ENCODE data around the gene TBC1D9. TPM values are rescaled to one million over a fixed set of nuclear protein-coding genes. Genes with fewer than 3 reads are reported as not detected.

TBC1D9 gene
- total RNA-seq, 2 donors from 2014 or later, result not detected

DNA sequence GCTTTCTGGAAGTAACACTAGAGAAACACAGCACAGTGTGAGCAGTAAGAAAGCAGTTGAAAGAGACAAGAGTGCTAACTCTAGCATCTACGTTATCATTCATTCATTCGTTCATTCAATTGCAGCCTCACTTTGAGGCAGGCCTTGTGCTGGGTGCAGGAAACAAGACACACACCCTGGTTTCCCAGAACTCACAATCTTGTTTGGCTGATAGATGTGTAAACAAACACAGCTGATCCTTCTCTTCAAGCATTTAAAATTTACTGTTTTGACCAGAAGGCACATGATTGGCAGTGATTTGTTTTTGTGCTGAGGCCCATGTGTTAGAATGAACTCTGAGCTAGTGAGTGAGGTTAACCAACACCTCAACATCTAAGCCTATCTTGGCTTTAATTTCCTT, 20.4 kb upstream of the TBC1D9 start:
- Mint-ChIP-seq H3K4me3 (no peak overlapping the region), H3K4me1 (ENCODE audit: low read depth) (no peaks in the 10 kb centered on the region), H3K36me3 (ENCODE audit: insufficient read depth in 2 of 2) (no peaks in the 10 kb centered on the region), H3K27me3 (ENCODE audit: low read depth) (no peaks in the 10 kb centered on the region), H3K27ac (no peak overlapping the region), H3K9me3 (no peaks in the 10 kb centered on the region)
- ATAC-seq (replicated peaks in 1 of 2) (no peak), DNase-seq (no peak)

DNA sequence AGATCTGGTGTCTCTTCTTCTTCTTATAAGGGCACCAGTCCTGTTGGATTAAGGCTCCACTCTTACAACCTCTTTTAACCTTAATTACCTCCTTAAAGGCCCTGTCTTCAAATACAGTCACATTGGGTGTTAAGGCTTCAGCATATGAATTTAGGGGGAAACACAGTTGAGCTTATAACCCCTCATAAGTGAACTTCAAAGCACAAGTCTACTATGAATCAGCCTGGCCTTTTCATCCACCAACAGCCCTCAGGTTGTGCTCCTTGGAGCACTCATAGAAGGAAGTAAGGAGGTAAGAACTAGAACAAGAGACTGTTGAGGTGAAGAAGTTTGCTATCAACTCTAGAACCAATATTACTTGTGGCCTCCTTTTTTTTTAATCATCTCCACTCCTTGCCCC, 18.8 kb upstream of the TBC1D9 start:
- Mint-ChIP-seq H3K9me3 (no peaks in the 10 kb centered on the region), H3K4me1 (ENCODE audit: low read depth) (no peaks in the 10 kb centered on the region), H3K27ac (no peak overlapping the region), H3K27me3 (ENCODE audit: low read depth) (no peaks in the 10 kb centered on the region), H3K4me3 (no peak overlapping the region), H3K36me3 (ENCODE audit: insufficient read depth in 2 of 2) (no peaks in the 10 kb centered on the region)
- ATAC-seq (replicated peaks in 1 of 2) (no peak), DNase-seq (no peak)

DNA sequence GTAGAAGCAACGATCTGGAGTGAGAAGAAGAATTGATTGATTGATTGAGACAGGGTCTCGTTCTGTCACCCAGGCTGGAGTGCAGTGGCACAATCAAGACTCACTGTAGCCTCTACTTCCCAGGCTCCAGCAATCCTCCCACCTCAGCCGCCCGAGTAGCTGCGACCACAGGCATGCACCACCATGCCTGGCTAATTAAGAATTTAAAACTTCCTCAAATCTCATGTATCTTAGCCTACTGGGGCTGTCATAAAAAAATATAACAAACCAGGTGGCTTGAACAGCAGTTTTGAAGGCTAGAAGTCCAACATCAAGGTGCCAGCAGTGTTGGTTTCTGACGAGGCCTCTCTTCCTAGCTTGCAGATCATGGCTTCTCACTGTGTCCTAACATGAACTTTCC, 18.3 kb upstream of the TBC1D9 start:
- ATAC-seq (replicated peaks in 1 of 2), result no peak
- no peak overlapping the region for H3K4me3 Mint-ChIP-seq
- H3K27ac Mint-ChIP-seq, result no peak overlapping the region
- H3K36me3 Mint-ChIP-seq (ENCODE audit: insufficient read depth in 2 of 2), result no peaks in the 10 kb centered on the region
- no peaks in the 10 kb centered on the region for H3K4me1 Mint-ChIP-seq (ENCODE audit: low read depth)
- H3K27me3 Mint-ChIP-seq (ENCODE audit: low read depth), result no peaks in the 10 kb centered on the region
- DNase-seq, result no peak
- H3K9me3 Mint-ChIP-seq, result no peaks in the 10 kb centered on the region

DNA sequence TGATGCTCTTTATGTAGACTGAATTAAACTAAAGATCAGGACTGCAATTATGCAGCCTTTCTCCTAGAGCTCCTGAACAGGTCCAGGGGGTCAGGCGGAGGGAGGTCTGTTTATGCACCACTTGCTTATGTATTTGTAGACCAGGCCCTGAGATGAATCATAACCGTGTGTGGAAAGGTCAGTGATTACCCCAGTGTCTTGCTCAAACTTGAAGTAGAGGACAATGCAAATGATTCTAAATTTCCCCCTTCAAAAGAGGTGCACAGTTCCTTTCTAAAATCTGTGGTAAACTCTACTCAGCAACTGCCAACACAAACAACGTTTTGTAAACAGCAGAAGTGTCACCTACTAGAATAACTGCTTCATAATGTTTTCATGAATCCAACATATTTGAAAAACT, 13.0 kb upstream of the TBC1D9 start:
- Mint-ChIP-seq H3K27ac (no peak overlapping the region), H3K9me3 (no peaks in the 10 kb centered on the region), H3K4me1 (ENCODE audit: low read depth) (no peaks in the 10 kb centered on the region), H3K27me3 (ENCODE audit: low read depth) (peaks cover 5% of the 10 kb centered on the region), H3K4me3 (no peak overlapping the region), H3K36me3 (ENCODE audit: insufficient read depth in 2 of 2) (no peaks in the 10 kb centered on the region)
- ATAC-seq (replicated peaks in 1 of 2) (no peak), DNase-seq (no peak)

DNA sequence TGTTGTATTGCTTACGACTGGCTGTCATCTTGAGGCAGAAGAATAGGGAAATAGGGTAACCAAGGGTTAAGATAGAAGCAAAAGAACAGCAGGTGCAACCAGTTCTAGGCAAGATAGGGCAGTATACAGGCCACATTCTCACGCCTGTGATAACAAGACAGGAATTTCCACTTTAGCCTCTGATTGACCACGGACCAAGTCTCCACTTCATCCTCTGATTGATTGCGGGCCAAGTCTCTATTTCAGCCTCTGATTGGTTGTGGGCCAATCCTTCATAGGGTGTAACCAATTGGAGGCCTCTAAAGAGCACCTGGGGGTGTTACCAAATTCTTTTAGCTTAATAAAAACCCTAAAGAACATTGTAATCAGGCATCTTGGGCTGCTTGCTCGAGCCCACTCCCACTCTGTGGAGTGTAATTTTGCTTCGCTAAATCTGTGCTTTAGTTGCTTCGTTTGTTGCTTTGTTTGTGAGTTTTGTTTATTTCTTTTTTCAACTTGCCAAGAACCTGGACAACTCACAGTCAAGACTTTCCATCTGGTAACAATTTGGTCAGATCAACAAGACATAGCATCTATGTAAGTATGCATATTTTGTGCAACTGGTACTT, 8.7 kb upstream of the TBC1D9 start:
- Mint-ChIP-seq H3K4me1 (ENCODE audit: low read depth) (no peaks in the 10 kb centered on the region), H3K4me3 (no peak overlapping the region), H3K27ac (no peak overlapping the region), H3K36me3 (ENCODE audit: insufficient read depth in 2 of 2) (no peaks in the 10 kb centered on the region), H3K9me3 (no peaks in the 10 kb centered on the region), H3K27me3 (ENCODE audit: low read depth) (peaks cover 5% of the 10 kb centered on the region)
- DNase-seq (no peak), ATAC-seq (replicated peaks in 1 of 2) (no peak)

DNA sequence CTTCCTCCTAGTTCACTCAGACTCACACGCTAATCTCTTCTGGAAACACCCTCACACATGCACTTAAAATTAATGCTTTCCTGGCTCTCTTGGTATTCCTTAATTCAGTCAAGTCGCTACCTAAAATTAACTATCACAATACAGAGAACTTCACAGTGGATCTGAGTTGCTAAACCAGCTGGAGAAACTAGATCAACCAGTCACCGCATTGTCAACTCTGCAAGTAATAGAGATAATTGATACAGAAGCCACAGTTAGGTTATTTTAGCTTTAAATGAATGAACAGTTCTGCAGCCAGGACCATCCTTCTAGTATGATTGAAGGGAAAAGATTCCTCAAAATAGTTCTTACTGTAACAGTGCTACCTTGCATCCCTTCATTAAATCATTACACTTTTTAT, 6.0 kb upstream of the TBC1D9 start:
- Mint-ChIP-seq H3K27me3 (ENCODE audit: low read depth) (peaks cover 28% of the 10 kb centered on the region), H3K27ac (no peak overlapping the region), H3K4me3 (no peak overlapping the region), H3K36me3 (ENCODE audit: insufficient read depth in 2 of 2) (no peaks in the 10 kb centered on the region), H3K4me1 (ENCODE audit: low read depth) (no peaks in the 10 kb centered on the region), H3K9me3 (no peaks in the 10 kb centered on the region)
- ATAC-seq (replicated peaks in 1 of 2) (no peak), DNase-seq (no peak)

- H3K27ac Mint-ChIP-seq, result no peak overlapping the region
- peaks cover 60% of the 10 kb centered on the region for H3K27me3 Mint-ChIP-seq (ENCODE audit: low read depth)
- no peak for DNase-seq
- no peaks in the 10 kb centered on the region for H3K9me3 Mint-ChIP-seq
- H3K4me3 Mint-ChIP-seq, result peak overlapping the region in 1 of 2 donors; percentile 73
- no peak for ATAC-seq (replicated peaks in 1 of 2)
- H3K4me1 Mint-ChIP-seq (ENCODE audit: low read depth), result no peaks in the 10 kb centered on the region
- no peaks in the 10 kb centered on the region for H3K36me3 Mint-ChIP-seq (ENCODE audit: insufficient read depth in 2 of 2)
Observed at GRCh38 chr4:140757232-140757630, 1.0 kb upstream of the TBC1D9 start.

DNA sequence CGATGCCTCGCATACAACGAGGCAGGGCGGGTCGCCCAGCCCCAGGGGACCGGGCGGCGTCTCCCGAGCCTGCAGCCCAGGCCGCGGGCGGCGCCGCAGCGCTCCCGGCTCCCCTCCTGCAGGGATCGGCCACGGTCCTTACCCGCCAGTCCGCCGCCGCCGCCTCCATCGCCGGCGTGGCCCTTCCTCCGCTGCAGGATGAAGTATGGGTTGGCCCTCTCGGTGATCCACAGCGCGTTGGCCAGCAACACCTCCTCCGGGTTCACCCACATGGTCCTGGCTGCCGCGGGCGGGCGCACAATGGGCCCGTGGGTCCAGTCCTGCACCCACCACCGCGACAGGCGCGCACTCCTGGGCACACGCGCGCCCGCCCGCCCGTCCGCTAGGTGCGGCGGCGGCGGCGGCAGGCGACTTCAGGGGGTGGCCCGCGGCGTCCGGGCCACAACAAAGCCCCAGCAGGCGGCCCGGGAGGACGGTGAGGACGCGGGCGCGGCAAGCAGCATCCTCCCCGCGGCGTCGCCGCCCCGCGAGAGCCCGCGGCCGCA, 339 bp downstream of the TBC1D9 start:
- Mint-ChIP-seq H3K36me3 (ENCODE audit: insufficient read depth in 2 of 2) (no peaks in the 10 kb centered on the region), H3K9me3 (no peaks in the 10 kb centered on the region), H3K27ac (no peak overlapping the region), H3K4me3 (peak overlapping the region; percentile 61 to 73), H3K4me1 (ENCODE audit: low read depth) (no peaks in the 10 kb centered on the region), H3K27me3 (ENCODE audit: low read depth) (peaks cover 73% of the 10 kb centered on the region)
- peak; percentile 72 to 80 for ATAC-seq (replicated peaks in 1 of 2)
- peak; percentile 23 to 26 for DNase-seq

- no peaks in the 10 kb centered on the region for H3K36me3 Mint-ChIP-seq (ENCODE audit: insufficient read depth in 2 of 2)
- no peaks in the 10 kb centered on the region for H3K9me3 Mint-ChIP-seq
Observed at GRCh38 chr4:140754918-140755773, 1.0 kb downstream of the TBC1D9 start.

DNA sequence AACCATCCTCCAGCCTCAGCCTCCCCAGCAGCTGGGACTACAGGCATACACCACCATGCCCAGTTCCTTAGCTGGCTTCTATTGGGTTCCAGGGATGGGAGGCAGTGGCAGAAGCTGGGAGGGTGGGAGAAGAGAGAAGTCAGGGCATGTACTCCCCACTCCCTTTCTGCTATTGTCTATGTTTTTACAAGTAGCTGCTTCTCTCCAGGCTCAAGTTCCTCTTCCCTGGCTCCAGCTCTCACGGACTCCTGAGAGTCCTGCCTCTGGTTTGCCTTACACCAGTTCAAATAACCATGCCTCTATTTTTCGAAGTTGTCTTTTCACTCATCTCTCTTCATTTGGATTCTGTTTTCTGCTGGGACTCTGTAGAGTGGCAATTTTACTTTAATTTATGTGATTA, 2.9 kb downstream of the TBC1D9 start:
- Mint-ChIP-seq H3K4me3 (no peak overlapping the region), H3K4me1 (ENCODE audit: low read depth) (no peaks in the 10 kb centered on the region), H3K27ac (peak overlapping the region; percentile 11), H3K36me3 (ENCODE audit: insufficient read depth in 2 of 2) (no peaks in the 10 kb centered on the region), H3K9me3 (peaks cover 0 to 2% of the 10 kb centered on the region in 2 donors), H3K27me3 (ENCODE audit: low read depth) (peaks cover 61% of the 10 kb centered on the region)
- ATAC-seq (replicated peaks in 1 of 2), result no peak
- DNase-seq, result no peak

More at GRCh38 chr4:140754918-140755773, 1.0 kb downstream of the TBC1D9 start:
- Mint-ChIP-seq H3K4me3 (peak overlapping the region; percentile 60 to 73), H3K4me1 (ENCODE audit: low read depth) (no peaks in the 10 kb centered on the region), H3K27me3 (ENCODE audit: low read depth) (peaks cover 73% of the 10 kb centered on the region), H3K27ac (no peak overlapping the region)
- no peak for DNase-seq
- no peak for ATAC-seq (replicated peaks in 1 of 2)

DNA sequence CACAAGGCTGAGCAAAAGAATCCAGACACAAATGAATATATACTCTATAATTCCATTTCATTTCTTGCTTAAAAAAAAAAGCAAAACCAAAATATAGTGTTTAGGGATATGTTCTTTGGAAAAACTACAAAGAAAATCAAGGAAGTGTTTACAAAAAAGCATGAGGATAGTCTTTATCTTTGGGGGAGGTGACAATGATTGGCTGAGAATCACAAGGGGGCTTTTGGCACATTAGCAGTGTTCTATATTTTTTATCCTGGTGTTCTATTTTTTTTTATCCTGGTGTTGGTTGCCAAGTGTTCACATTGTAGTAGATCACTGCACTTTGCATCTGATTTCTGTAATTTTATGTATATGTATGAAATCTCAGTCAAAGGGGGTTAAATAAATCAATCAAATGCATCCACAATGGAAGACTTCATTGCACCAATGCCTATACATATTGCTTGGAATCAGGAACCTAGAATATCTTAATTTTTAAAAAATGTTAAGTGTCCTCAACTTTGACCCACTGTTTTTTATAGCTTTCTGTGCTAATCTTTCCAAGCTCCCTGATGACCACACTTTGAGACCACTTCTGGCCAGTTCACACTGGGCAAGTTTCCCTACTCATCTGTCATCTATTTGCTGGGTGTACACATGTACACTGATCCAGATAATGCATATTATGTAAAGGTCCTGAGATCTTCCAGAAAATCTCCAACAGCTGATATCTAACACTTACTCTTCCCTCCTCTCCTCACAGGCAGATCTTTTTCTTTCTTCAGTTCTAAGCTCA, 3.7 kb downstream of the TBC1D9 start:
- Mint-ChIP-seq H3K27me3 (ENCODE audit: low read depth) (peaks cover 52% of the 10 kb centered on the region), H3K4me1 (ENCODE audit: low read depth) (no peaks in the 10 kb centered on the region), H3K36me3 (ENCODE audit: insufficient read depth in 2 of 2) (peaks cover 0 to 2% of the 10 kb centered on the region in 2 donors), H3K4me3 (no peak overlapping the region), H3K9me3 (peaks cover 2 to 6% of the 10 kb centered on the region in 2 donors), H3K27ac (no peak overlapping the region)
- ATAC-seq (replicated peaks in 1 of 2) (no peak), DNase-seq (no peak)

GRCh38 chr4:140750470-140750869, 5.7 kb downstream of the TBC1D9 start:
- DNase-seq, result no peak
- ATAC-seq (replicated peaks in 1 of 2), result no peak
- H3K4me1 Mint-ChIP-seq (ENCODE audit: low read depth), result no peaks in the 10 kb centered on the region
- no peak overlapping the region for H3K27ac Mint-ChIP-seq
- no peak overlapping the region for H3K4me3 Mint-ChIP-seq
- peaks cover 0 to 2% of the 10 kb centered on the region in 2 donors for H3K36me3 Mint-ChIP-seq (ENCODE audit: insufficient read depth in 2 of 2)
- H3K9me3 Mint-ChIP-seq, result peaks cover 2 to 8% of the 10 kb centered on the region in 2 donors
- H3K27me3 Mint-ChIP-seq (ENCODE audit: low read depth), result peaks cover 42% of the 10 kb centered on the region

GRCh38 chr4:140748171-140748570, 8.0 kb downstream of the TBC1D9 start:
- no peak overlapping the region for H3K4me3 Mint-ChIP-seq
- DNase-seq (no peak), ATAC-seq (replicated peaks in 1 of 2) (no peak)
- peaks cover 26% of the 10 kb centered on the region for H3K27me3 Mint-ChIP-seq (ENCODE audit: low read depth)
- H3K4me1 Mint-ChIP-seq (ENCODE audit: low read depth), result peaks cover 2% of the 10 kb centered on the region
- no peak overlapping the region for H3K27ac Mint-ChIP-seq
- H3K9me3 Mint-ChIP-seq, result peaks cover 2 to 8% of the 10 kb centered on the region in 2 donors
- H3K36me3 Mint-ChIP-seq (ENCODE audit: insufficient read depth in 2 of 2), result peaks cover 0 to 2% of the 10 kb centered on the region in 2 donors
